ENCODE measurements around the gene COPG2.

The COPG2 gene

DNA sequence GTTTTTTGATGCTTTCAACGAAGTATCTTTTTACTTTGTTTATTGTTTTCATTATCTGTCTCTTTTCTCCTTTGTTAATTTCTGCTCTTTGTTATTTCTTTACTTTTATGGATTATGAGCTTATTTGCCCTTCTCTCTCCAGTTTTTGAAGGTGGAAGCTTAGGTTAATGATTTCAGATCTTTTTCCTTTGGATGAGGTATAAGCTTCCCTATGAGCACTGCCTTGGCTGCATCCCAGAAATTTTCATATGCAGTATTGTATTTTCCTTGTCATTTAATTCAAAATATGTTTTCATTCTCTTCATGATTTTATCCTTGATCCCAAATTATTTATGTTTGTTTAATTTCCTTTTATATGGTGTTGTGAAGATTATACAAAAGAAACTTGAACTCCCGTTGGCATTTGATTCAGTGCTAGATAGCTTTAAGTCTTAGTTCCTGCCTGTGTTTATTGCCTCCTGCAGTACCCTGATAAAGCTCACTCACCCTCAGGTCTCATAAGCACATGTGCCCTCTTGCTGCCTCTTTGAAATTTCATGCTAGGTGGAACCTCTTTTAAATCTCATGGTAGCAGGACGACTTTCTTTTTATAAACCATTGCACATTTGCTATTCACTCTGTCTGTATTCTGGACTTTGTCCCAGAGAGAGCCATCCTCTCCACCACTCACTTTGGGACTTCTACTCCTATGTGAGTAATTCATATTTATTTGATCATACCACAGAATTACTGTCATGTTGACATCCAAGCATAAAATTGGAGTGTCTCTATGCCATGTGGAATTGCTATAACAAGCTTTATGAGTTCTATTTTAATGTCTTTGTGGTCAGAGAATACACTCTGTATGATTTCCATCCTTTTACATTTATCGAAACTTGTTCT is 204.8 kb downstream of the COPG2 start:
- no peak for DNase-seq

DNA sequence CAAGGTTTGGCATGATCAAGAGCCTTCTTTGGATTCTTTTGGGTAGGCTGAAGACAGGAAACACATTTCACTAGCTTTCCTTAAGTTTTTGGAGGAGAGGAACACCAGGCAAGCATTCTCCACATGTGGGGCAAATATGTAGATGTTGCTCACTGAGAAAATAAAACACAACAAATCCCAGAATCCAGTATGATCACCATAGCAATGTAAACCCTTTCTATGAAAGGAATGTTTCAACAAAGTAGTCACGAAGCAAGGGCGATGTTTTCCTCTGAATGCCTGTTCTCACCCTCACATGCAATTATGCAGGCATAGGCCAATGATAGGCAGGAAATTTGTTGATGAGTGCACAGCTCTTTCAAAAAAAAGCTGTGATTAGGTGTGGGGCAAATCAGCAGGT is 207.3 kb downstream of the COPG2 start:
- DNase-seq = no peak

DNA sequence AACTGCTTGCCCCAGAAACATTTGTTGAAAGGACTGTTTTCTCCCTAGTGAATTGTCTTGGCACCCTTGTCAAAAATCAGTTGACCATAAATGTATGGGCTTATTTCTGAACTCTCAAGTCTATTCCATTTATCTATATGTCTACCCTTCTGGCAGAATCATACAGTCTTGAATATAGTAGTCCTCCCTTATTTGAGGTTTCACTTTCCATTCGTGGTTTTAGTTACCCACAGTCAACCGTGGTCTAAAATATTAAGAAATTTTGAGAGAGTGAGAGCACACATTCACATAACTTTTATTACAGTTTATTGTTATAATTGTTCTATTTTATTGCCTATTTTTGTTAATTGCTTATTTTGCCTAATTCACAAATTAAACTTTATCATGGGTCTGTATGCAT is 210.3 kb downstream of the COPG2 start:
- no peak for DNase-seq
